Keratinocyte (primary cell): Measurements from ENCODE around the gene SYT2. TPM values are rescaled to one million over a fixed set of nuclear protein-coding genes. Genes with fewer than 3 reads are reported as not detected.

Experiments used
- DNase-seq: peaks from one replicate; pipeline ENCODE4 v3.0.0-alpha.2; 2011; ENCODE audit warnings: low read depth, missing footprints, low spot score
- FAIRE-seq: peaks from 2 replicates; lab custom pipeline; 2011; peaks lifted over from hg19 to GRCh38; lab: Jason Lieb, UNC
- H2AFZ ChIP-seq: 2 replicates; pipeline ENCODE4 v1.6.0; 2012; ENCODE audit warnings: low read length, control low read depth, inconsistent platforms; ENCODE audit not compliant: control insufficient read depth
- H3K27ac ChIP-seq: 2 replicates; pipeline ENCODE4 v1.5.1; 2011; ENCODE audit warnings: low read length; ENCODE audit not compliant: control insufficient read depth, insufficient read depth
- H3K27me3 ChIP-seq: 3 replicates; pipeline ENCODE4 v1.6.0; 2011; ENCODE audit warnings: low read length; ENCODE audit not compliant: control insufficient read depth, insufficient read depth; ENCODE audit errors: extremely low read depth
- H3K36me3 ChIP-seq, 2 experiments: 2 replicates in 1 of 2; 3 replicates in 1 of 2; pipeline ENCODE4 v1.5.1; 2011; ENCODE audit warnings: low read length in 2 of 2, mild to moderate bottlenecking in 1 of 2; ENCODE audit not compliant: control insufficient read depth in 2 of 2, insufficient read depth in 2 of 2; ENCODE audit errors: extremely low read depth in 1 of 2
- H3K4me1 ChIP-seq: 3 replicates; pipeline ENCODE4 v1.5.1; 2011; ENCODE audit warnings: low read length; ENCODE audit not compliant: control insufficient read depth, insufficient read depth; ENCODE audit errors: extremely low read depth
- H3K4me2 ChIP-seq: 3 replicates; pipeline ENCODE4 v1.6.0; 2011; ENCODE audit warnings: low read depth, low read length; ENCODE audit not compliant: control insufficient read depth, insufficient read depth; ENCODE audit errors: extremely low read depth
- H3K4me3 ChIP-seq, 3 experiments: fragments of 200-600 bp in 1 of 3; sonication (generic) in 1 of 3; 2 replicates in 2 of 3; 3 replicates in 1 of 3; pipeline ENCODE4 v1.5.1; 2011 to 2016; ENCODE audit warnings: low read length in 3 of 3, mild to moderate bottlenecking in 3 of 3, control low read depth in 2 of 3, inconsistent platforms in 1 of 3, low read depth in 1 of 3, mixed read lengths in 1 of 3, mixed run types in 1 of 3, moderate library complexity in 1 of 3; ENCODE audit not compliant: control insufficient read depth in 2 of 3, insufficient read depth in 2 of 3; ENCODE audit errors: extremely low read depth in 1 of 3
- H3K79me2 ChIP-seq: 2 replicates; pipeline ENCODE4 v1.6.0; 2012; ENCODE audit warnings: low read length; ENCODE audit not compliant: control insufficient read depth, insufficient read depth
- H3K9ac ChIP-seq: 3 replicates; pipeline ENCODE4 v1.6.0; 2011; ENCODE audit warnings: low read length; ENCODE audit not compliant: control insufficient read depth, insufficient read depth; ENCODE audit errors: extremely low read depth
- H3K9me1 ChIP-seq: 3 replicates; pipeline ENCODE4 v1.6.0; 2011; ENCODE audit warnings: low read length; ENCODE audit not compliant: control insufficient read depth, insufficient read depth; ENCODE audit errors: extremely low read depth
- H3K9me3 ChIP-seq: 2 replicates; pipeline ENCODE4 v1.5.1; 2012; ENCODE audit warnings: low read depth, low read length; ENCODE audit not compliant: control insufficient read depth
- H4K20me1 ChIP-seq: 3 replicates; pipeline ENCODE4 v1.6.0; 2011; ENCODE audit warnings: low read length; ENCODE audit not compliant: control insufficient read depth, insufficient read depth; ENCODE audit errors: extremely low read depth
- CTCF ChIP-seq, 3 experiments: IDR thresholded peaks in 1 of 3; conservative IDR thresholded peaks in 1 of 3; optimal IDR thresholded peaks in 1 of 3; 2 replicates in 2 of 3; 3 replicates in 1 of 3; pipeline versions ENCODE3 to v1.5.1; 2011; ENCODE audit warnings: low read length in 3 of 3, mild to moderate bottlenecking in 3 of 3, moderate library complexity in 2 of 3, control low read depth in 1 of 3, inconsistent platforms in 1 of 3; ENCODE audit not compliant: insufficient read depth in 2 of 3; ENCODE audit errors: extremely low read depth in 1 of 3
- EZH2 ChIP-seq: IDR thresholded peaks from one replicate; pipeline ENCODE4 v1.6.1; 2012; ENCODE audit warnings: inconsistent platforms, mild to moderate bottlenecking, low read length, moderate library complexity
- dilution Hi-C: fragments of 300-500 bp; cut with MboI; formaldehyde crosslinking; loops from one replicate; pipeline ENCODE4 v1.7.0; 2020; ENCODE audit warnings: low sequenced_read_pairs; ENCODE audit not compliant: extremely low pct_ligation_motif_present
- polyA plus RNA-seq, 5 experiments: library from polyadenylated mRNA; depleted of rRNA in 3 of 5; stranded (reverse) in 3 of 5; stranded (forward) in 1 of 5; unstranded in 1 of 5; fragments of >200 nt; gene quantifications; 1 replicate in 1 of 5; 2 replicates in 3 of 5; 3 replicates in 1 of 5; pipeline versions ENCODE4 v1.2.1 to v1.2.3, GENCODE V29; 2011 to 2012; ENCODE audit warnings: missing spikeins in 2 of 5, low read depth in 1 of 5, low replicate concordance in 1 of 5

SYT2 gene
- polyA plus RNA-seq, 1 donor (not counting 4 experiments of a cell fraction or from before 2014, with no cell fraction given): not detected

DNA sequence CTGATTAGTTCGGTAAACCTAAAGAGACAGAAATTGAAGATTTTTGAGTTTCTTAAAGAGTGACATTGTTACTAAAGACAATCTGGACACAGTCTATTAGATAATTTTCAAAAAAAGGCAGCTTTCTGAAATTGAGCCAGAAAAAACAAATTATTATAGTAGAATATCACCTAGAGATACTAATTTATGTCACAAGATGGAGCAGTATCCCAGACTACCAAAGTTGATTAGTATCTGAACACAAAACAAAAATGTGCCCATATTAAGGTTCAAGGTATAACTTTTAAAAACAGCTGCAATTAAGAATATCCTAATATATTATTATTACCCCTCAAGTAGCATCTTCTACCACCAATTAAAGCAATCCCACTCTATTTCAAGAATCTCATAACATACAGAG lies 40.5 kb upstream of the SYT2 start:
- H3K9ac ChIP-seq: no peak overlapping the region
- H2AFZ ChIP-seq: no peak overlapping the region
- no peaks in the 10 kb centered on the region for H3K4me1 ChIP-seq
- FAIRE-seq (no peak), DNase-seq (no peak)
- H3K27ac ChIP-seq: no peak overlapping the region
- dilution Hi-C loops: no loop called here
- no peaks in the 10 kb centered on the region for H3K79me2 ChIP-seq
- no peak overlapping the region for H3K4me2 ChIP-seq
- no peak for TF ChIP-seq CTCF (optimal IDR thresholded peaks at IDR 0.05 in 1 of 3, IDR thresholded peaks at IDR 0.05 in 1 of 3, conservative IDR thresholded peaks at IDR 0.05 in 1 of 3; ENCODE audit: extremely low read depth in 1 of 3, insufficient read depth in 2 of 3, low read length in 3 of 3)
- no peaks in the 10 kb centered on the region for H4K20me1 ChIP-seq
- H3K27me3 ChIP-seq: no peaks in the 10 kb centered on the region
- H3K4me3 ChIP-seq: no peak overlapping the region
- peaks cover 19 to 21% of the 10 kb centered on the region in 2 experiments for H3K36me3 ChIP-seq
- no peaks in the 10 kb centered on the region for H3K9me3 ChIP-seq
- H3K9me1 ChIP-seq: no peaks in the 10 kb centered on the region

- H2AFZ ChIP-seq: no peak overlapping the region
- H3K4me2 ChIP-seq: no peak overlapping the region
- no peaks in the 10 kb centered on the region for H3K9me1 ChIP-seq
- no peak overlapping the region for H3K4me3 ChIP-seq
- H4K20me1 ChIP-seq: no peaks in the 10 kb centered on the region
- no peaks in the 10 kb centered on the region for H3K79me2 ChIP-seq
- H3K9me3 ChIP-seq: no peaks in the 10 kb centered on the region
- DNase-seq: no peak
- peaks cover 18 to 21% of the 10 kb centered on the region in 2 experiments for H3K36me3 ChIP-seq
- H3K9ac ChIP-seq: no peak overlapping the region
- no peaks in the 10 kb centered on the region for H3K27me3 ChIP-seq
- TF ChIP-seq CTCF (optimal IDR thresholded peaks at IDR 0.05 in 1 of 3, IDR thresholded peaks at IDR 0.05 in 1 of 3, conservative IDR thresholded peaks at IDR 0.05 in 1 of 3; ENCODE audit: extremely low read depth in 1 of 3, insufficient read depth in 2 of 3, low read length in 3 of 3) (no peak), EZH2 (no peak)
- FAIRE-seq: no peak
- dilution Hi-C loops: no loop called here
- H3K4me1 ChIP-seq: no peaks in the 10 kb centered on the region
- no peak overlapping the region for H3K27ac ChIP-seq
Measured at GRCh38 chr1:202750024-202750423, 39.8 kb upstream of the SYT2 start.
